Esophagus squamous epithelium (tissue), 4 donors: Measurements from ENCODE around the gene RBMS3.

ENCODE experiments used
- CTCF ChIP-seq, 6 experiments: fragments of 450-650 bp in 4 of 6; fragments of 200-600 bp in 2 of 6; sonication (generic) in 2 of 6; IDR thresholded peaks; one replicate each; pipeline ENCODE4 v1.5.1; 2016 to 2019; ENCODE audit warnings: antibody characterized with exemption in 6 of 6, mild to moderate bottlenecking in 4 of 6, moderate library complexity in 4 of 6
- POLR2A ChIP-seq, 4 donors: fragments of 450-650 bp; IDR thresholded peaks; one replicate each; pipeline ENCODE4 v1.6.1; 2017; ENCODE audit warnings: antibody characterized with exemption in 4 of 4, mild to moderate bottlenecking in 4 of 4, moderate library complexity in 3 of 4

- TF ChIP-seq CTCF (IDR thresholded peaks at IDR 0.05) = no peak
- TF ChIP-seq POLR2A (IDR thresholded peaks at IDR 0.05) = no peak
These were observed 313.4 kb downstream of the RBMS3 start for GRCh38 chr3:29594261-29594660.
